GM21360 (cell line): ENCODE results near the gene DET1.
"Not testable (repeated sequence)": the region's sequence is repeated elsewhere in the genome, so short reads cannot be mapped to it uniquely, and the experiment has no call there.

ENCODE experiments used
- ATAC-seq: cut with Tn5 transposase; IDR thresholded peaks from one replicate; pipeline ENCODE4 v1.9.1; 2021; ENCODE audit warnings: mild to moderate bottlenecking, moderate library complexity; ENCODE audit not compliant: unreplicated experiment

Gene DET1

DNA sequence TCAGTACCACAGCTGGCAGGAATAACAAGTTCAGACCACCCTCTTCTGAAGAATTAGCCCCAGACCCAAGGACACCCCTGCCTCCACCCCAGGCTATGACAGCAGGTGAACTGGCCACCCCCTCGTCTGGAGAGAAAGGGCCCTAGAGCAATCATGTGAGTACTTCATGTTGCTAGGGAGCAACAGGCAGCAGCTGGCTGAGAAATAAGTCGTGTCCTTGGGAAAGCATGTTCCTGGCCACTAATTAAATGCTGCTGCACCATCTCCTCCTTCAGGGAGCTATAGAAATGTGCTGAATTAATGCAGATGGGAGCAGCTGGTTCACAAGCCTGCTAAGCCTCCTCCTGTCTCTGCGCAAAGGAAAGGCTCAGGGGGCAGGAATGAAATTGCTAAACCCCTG, 47.5 kb downstream of the DET1 start:
- ATAC-seq, result no peak

- no peak for ATAC-seq
Measured at GRCh38 chr15:88497109-88497765, 49.2 kb downstream of the DET1 start.

DNA sequence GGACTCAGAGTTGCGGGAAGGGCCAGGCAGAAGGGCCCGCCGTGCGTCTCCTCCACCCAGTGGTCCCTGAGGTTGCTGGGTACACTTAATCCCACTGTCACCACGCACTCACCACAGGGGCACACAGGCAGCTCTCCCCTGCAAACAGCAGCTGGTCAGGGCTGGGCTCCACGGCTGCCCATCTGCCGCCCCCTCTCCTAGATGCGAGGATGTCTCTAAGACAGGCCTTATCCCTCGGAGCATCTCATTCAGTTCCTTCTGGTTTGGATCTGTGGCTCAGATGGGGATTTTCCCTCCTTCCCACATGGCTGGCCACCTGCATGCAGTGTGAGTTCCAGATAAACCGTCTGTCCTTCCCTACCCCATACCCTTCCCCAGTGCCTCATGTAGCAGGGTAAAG, 52.6 kb downstream of the DET1 start:
- ATAC-seq, result no peak

DNA sequence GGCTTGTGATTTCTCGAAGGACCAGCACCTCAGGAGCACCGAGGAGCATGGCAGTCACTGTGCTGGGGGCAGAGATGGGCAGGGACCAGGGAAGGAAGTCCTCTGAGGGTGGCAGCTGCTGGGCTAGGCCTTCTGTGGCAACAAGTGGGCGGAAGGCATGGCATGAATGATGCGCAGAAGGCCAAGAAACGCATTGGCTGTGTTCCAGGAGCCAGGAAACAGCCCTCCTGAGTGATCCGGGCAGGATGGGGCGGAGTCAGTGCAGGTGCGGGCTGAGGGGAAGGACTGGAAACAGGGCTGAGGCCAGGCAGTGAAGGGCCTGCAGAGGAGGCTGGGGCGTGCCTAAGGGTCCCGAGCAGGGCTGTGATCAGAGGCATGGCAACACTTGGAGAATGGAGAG, 55.3 kb downstream of the DET1 start:
- ATAC-seq, result no peak

DNA sequence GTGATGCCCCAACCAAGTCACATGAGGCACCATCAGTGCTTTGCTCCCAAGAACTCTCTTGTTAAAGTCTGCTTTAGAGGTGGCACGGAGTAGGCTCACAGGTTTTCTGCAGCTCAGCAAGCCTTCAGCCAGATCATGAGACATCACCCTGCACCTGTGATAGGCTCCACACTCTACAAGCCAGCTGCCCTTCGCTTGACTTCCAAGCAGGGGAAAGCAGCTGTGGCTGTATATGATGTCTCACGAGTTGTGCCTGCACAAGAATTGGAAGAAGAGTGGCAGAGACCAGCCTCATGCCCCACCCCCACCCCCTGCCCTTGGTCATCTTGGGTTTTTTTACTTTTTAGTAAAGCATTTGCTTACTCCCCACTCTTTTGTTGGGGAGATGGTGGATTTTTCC, 56.4 kb downstream of the DET1 start:
- no peak for ATAC-seq

DNA sequence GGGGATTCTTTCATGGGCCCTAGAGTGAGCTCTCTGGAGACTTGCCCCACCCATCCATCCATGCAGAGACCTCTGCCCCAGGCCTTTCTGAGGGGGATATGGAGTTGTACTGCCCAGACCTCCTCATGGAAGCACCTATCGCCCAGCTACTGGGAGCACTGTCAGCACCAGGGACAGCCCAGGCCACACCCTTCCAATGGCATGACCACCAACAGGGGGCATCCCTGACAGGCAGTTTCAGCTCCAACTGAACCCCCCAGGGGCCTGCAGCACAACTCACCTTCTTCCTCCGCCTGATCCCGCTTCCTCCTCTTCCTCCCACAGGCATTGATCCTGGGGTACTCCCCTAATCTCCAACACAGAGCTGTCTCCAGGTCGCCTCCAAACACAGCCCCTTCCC, 57.2 kb downstream of the DET1 start:
- ATAC-seq, result no peak

DNA sequence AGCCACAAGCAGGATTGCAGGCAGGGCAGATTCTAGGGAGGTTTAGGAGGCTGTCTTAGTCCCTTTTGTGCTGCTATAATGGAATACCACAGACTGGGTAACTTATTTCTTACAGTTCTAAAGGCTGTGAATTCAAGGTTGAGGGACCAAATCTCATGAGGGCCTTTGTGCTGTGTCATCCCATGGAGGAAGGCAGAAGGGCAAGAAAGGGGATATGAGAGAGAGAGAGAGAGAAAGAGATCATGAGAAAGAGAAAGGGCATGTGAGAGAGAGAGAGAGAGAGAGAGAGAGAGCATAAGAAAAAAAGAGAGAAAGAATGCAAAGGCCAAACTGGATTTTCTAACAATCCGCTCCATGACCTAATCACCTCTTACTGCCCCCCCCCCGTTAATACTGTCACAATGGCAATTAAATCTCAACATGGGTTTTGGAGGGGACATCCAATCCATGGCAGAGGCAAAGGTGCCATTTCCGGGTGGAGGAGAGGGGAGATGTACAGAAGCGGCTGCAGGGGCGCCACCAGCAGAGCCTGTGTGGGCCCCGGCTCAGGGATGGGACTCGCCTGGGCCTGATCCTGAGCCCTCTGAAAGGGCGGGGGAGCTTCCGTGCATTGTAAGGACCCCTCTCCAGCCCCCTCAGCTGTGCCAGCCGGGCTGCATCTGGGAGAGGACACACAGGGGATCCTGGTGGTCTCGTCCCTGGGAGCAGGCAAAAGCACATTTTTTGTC, 58.5 kb downstream of the DET1 start:
- ATAC-seq, result no peak

DNA sequence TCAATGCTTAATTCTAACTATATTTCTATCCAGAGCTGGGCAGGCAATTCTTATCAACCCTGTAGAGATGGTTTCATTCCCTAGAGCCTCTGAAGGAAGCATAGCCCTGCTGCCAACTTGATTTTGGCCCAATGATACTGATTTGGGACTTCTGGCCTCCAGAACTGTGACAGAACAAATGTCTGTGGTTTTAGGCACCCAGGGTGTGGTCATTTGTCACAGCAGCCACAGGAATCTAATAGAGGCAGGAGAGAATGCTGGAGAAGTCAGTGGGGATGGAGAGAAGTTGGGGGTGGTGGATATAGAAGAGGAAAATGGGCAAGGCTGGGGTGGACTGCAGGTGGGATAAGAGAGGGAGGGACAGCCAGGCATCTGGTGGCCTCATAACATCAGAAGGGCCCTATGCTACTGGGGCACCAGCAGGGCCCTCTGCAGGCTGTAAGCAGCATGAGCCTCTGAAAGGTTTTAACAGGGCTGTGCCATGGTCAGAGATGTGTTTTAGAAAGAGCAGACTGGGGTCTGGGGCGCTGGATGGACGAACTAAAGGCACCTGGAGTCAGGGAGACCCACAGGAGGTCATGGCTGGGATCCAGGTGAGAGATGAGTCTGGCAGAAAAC, 59.2 kb downstream of the DET1 start:
- no peak for ATAC-seq

DNA sequence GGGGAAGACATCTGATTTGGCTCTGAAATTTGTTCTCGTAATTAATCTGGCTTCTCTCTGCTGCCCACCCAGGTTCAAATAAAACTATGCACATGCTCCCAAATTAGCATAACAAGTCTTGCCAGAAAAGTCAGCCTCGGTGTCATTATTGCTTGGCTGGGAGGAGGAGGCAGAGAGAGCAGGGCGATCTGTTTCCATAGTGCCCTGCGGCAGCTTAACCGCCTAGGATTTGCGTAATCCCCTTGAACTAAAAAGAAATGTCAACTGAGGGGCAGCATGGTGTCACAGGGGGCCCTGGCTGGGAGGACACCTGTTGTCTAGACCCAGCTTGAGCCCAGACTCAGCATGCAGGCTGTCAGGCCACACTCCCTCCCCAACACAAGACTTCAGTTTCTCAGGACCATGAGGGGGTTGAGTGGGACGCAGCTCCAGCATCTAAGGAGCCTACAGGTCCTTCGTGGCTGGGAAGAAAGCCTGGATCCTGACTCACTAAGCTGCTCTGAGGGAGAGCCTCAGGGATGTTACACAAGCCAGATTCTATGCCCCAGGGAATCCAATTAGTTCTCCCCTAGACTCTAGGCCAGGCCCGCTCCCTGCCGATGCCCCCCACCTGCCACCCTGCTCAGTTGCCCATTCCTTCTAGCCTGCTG, 61.7 kb downstream of the DET1 start:
- ATAC-seq, result no peak

- no peak for ATAC-seq
Measured at GRCh38 chr15:88482263-88482662, 64.2 kb downstream of the DET1 start.

GRCh38 chr15:88480981-88481380, 65.5 kb downstream of the DET1 start:
- no peak for ATAC-seq

DNA sequence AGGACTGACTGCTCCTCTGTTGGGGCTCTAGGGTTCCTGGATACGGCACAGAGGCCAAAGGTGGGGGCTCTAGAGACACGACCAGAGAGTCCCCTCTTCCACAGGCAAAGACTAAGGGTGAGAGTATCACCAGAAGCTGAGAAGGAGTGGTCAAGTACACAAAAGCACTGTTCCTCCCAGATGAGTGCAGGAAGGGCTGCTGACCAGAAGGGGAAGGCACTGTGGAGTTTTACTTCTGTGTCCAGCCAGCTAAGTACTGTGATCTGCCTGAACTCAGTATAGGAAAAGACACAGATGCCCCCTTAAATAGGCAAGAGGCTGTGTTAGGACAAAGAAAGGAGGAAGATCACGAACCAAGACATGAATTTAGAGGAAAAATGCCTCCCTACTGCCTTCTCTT, 67.3 kb downstream of the DET1 start:
- no peak for ATAC-seq

DNA sequence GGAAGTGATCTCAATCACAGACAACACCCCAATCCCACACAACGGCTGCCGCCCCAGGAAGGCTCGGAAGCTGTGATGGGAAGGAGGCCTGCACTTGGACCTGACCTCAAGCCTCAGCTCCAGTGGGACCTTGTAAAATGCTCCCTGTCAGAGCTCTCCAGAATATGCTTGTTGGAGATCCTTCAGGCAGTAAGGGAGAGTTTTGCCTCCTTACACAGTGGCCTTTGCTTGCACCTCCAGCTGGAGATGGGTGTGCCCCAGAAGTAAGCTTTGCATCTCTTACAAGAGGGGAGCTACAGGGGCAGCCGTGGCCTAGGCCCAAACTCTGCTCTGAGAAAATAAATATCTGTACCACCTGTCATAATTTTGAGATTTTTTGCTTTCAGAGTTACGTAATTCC, 68.6 kb downstream of the DET1 start:
- ATAC-seq, result no peak

- no peak for ATAC-seq
Measured at GRCh38 chr15:88477126-88477525, 69.4 kb downstream of the DET1 start.

- peak; percentile 71 for ATAC-seq
Measured at GRCh38 chr15:88476635-88477060, 69.8 kb downstream of the DET1 start.

DNA sequence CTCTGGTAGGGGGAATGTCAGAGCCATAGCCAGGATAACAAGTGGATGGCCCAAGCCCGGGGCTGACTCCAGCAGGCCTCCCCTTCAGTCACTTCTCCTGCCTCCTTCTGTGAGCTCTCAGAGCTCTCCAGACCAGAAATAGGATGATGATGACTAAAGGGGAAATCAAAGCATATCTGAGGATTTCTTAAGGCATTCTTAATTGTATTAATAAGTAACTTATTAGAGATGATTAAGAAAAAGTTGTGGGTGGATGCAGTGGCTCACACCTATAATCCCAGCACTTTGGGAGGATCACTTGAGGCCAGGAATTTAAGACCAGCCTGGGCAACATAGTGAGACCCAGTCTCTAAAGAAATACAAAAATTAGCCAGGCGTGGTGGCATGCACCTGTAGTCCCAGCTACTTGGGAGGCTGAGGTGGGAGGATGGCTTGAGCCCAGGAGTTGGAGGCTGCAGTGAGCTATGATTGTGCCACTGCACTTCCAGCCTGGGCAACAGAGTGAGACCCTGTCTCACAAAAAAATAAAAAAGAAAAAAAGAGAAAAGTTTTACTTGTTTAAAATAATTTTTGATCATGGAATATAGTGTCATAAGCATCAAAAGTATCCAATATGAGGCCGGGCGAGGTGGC, 72.7 kb downstream of the DET1 start:
- not testable (repeated sequence) for ATAC-seq

GRCh38 chr15:88472225-88472624, 74.3 kb downstream of the DET1 start:
- no peak for ATAC-seq

DNA sequence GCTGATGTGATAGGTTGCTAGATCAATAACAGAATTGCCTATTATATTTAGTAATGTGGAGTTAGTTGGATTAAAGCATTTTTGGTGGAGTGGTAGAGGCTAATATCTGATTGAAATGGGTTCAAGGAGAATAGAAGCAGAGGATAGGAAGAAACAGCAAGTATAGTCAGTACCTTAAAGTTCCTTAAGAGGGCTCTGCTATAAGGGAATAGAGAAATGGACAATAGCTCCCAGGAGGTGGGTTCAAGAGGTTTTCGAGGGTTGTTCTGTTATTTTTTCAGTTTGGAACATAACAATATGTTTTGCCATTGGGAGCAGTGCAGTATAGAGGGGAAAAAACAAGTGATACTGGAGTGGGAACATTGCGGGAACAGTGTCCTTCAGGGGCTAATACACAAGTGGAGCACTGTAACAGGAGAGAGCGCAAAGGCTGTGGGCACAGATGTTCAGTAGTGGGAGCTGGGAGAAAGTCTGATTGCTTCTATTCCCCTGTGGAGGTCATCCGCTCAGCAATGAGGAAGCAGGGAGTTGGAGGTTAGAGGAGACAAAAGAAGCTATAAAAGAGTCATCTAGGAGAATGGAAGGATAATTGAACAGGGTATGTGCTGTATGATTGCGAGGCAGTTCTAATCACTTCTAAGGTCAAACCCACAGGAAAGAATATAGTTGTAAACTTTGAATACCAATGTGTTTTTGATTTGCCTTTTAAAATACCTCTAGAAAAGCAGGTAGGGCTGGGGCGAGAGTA, 75.7 kb downstream of the DET1 start:
- ATAC-seq, result no peak

GRCh38 chr15:88469321-88469720, 77.2 kb downstream of the DET1 start:
- ATAC-seq, result no peak

DNA sequence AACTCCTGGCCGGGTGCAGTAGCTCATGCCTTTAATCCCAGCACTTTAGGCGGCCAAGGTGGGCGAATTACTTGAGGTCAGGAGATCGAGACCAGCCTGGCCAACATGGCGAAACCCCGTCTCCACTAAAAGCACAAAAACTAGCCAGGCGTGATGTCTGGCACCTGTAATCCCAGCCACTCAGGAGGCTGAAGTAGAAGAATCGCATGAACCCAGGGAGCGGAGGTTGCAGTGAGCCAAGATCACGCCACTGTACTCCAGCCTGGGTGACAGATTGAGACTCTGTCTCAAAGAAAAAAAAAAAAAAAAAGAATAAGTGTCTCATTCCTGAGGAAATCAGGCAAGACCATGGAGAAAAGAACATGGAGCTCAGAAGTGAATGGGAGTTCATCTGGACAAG, 77.8 kb downstream of the DET1 start:
- ATAC-seq, result not testable (repeated sequence)
